HAP-1 (cell line): ENCODE results near the gene MBNL3.

Experiments used
- DNase-seq, 2 experiments: peaks; one replicate each; pipeline ENCODE4 v3.0.0-alpha.2; 2016 to 2020; ENCODE audit warnings: low spot score in 2 of 2
- H3K27me3 ChIP-seq: fragments of 250-450 bp; sonication (Bioruptor Pico); 2 replicates; pipeline ENCODE4 v1.5.1; 2020; ENCODE audit warnings: low read depth, mild to moderate bottlenecking, moderate library complexity
- H3K36me3 ChIP-seq: fragments of 250-450 bp; sonication (Bioruptor Pico); replicated peaks from 2 replicates; pipeline ENCODE4 v1.5.1; 2020; ENCODE audit warnings: mild to moderate bottlenecking
- H3K4me1 ChIP-seq: fragments of 250-450 bp; sonication (Bioruptor Pico); 2 replicates; pipeline ENCODE4 v1.5.1; 2020; ENCODE audit warnings: mild to moderate bottlenecking
- H3K4me3 ChIP-seq: fragments of 250-450 bp; sonication (Bioruptor Pico); 2 replicates; pipeline ENCODE4 v1.5.1; 2020; ENCODE audit warnings: mild to moderate bottlenecking, moderate library complexity
- H3K9me3 ChIP-seq: fragments of 250-450 bp; sonication (Bioruptor Pico); 2 replicates; pipeline ENCODE4 v1.5.1; 2020; ENCODE audit warnings: mild to moderate bottlenecking, moderate library complexity
- in situ Hi-C: fragments of 300-500 bp; cut with MboI; formaldehyde crosslinking; loops from 3 replicates; pipeline ENCODE4 v1.14.3; 2020; ENCODE audit warnings: low sequenced_read_pairs, inconsistent platforms, mixed read lengths

MBNL3 gene, protein sequence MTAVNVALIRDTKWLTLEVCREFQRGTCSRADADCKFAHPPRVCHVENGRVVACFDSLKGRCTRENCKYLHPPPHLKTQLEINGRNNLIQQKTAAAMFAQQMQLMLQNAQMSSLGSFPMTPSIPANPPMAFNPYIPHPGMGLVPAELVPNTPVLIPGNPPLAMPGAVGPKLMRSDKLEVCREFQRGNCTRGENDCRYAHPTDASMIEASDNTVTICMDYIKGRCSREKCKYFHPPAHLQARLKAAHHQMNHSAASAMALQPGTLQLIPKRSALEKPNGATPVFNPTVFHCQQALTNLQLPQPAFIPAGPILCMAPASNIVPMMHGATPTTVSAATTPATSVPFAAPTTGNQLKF

GRCh38 chrX:132488819-132489577 is at the start of gene MBNL3:
TSS of gene MBNL3 (minus strand) at chrX:132489038. CDS start at chrX:132439611, 49,427 bp downstream.
- Histone ChIP-seq H3K4me3 (peak within 1 kb of the TSS; percentile 45), H3K27me3 (no peaks in the 10 kb centered on the region), H3K36me3 (no peaks in the 10 kb centered on the region), H3K9me3 (no peaks in the 10 kb centered on the region), H3K4me1 (peaks cover 29% of the 10 kb centered on the region)
- peak; percentile 64 to 82 for DNase-seq
- in situ Hi-C loops: no loop called here

GRCh38 chrX:132533409-132533808 is 44.6 kb upstream of the MBNL3 start:
- H3K9me3 ChIP-seq: no peaks in the 10 kb centered on the region
- DNase-seq: no peak

DNA sequence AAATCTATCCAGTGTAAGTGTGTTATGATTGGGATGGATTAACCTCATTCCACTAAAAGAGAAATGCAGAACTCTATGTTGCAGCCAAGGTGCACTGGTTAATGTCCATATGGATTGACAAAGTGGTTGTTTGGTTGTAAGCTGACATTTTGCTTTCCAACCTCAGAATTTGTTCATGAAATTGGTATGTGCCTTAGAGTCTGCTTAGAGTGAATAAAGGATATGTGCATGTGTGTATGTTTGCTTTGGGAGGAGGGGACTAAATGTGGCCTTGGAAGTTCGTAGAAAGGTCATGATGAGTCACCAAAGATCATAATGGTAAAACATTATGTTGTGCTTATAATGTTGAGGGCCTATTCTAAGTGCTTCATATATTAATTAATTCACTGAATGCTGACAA is 44.1 kb upstream of the MBNL3 start:
- in situ Hi-C loops: no loop called here
- H3K9me3 ChIP-seq: no peaks in the 10 kb centered on the region
- no peaks in the 10 kb centered on the region for H3K4me1 ChIP-seq
- H3K36me3 ChIP-seq: no peaks in the 10 kb centered on the region
- no peak overlapping the region for H3K4me3 ChIP-seq
- H3K27me3 ChIP-seq: peaks cover 3% of the 10 kb centered on the region; the same call in 1 of the 2 replicates
- no peak for DNase-seq

More at GRCh38 chrX:132533409-132533808, 44.6 kb upstream of the MBNL3 start:
- Histone ChIP-seq H3K36me3 (no peaks in the 10 kb centered on the region), H3K4me1 (no peaks in the 10 kb centered on the region), H3K27me3 (peaks cover 3% of the 10 kb centered on the region; the same call in 1 of the 2 replicates), H3K4me3 (no peak overlapping the region)
- in situ Hi-C loops: no loop called here

DNA sequence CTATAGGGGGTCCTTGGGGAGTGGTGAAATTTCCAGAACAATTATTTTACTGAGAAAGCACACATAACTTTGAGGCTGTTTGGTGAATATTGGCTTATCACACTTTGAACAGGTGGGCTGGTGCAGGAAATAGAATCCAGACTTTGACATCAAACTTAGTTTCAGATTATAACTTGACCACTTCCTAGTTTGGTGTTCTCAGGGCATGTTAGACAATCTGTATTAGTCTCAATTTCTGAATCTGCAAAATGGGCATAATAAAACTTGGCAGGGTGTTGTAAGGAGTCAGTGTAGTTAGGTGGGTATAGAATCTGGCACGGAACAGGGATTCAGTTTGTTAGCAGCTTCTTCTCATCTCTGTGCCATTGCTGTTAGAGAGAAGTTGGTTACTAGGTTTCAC is 43.3 kb upstream of the MBNL3 start:
- H3K9me3 ChIP-seq: no peaks in the 10 kb centered on the region
- peaks cover 5% of the 10 kb centered on the region; the same call in 1 of the 2 replicates for H3K27me3 ChIP-seq
- in situ Hi-C loops: no loop called here
- no peaks in the 10 kb centered on the region for H3K36me3 ChIP-seq
- no peak overlapping the region for H3K4me3 ChIP-seq
- DNase-seq: no peak
- no peaks in the 10 kb centered on the region for H3K4me1 ChIP-seq

DNA sequence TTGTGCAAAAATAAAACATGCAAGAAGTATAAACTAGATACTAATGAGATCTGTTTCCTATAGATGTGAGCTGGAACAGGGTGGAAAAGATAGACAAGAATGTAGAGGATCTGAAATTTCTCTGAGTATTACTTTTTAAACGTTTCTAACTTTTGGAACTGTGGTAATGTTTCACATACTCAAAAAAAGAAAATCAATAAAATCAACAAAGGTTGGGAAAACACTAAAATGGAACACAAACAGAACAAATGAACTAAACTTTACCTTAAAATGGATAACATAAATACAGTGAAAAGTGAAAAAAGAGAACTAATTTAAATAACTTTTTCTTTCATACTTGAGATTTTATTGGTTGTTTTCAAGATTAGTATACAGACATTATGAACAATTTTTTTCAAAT is 32.0 kb upstream of the MBNL3 start:
- H3K4me3 ChIP-seq: no peak overlapping the region
- DNase-seq: no peak
- peaks cover 4% of the 10 kb centered on the region; the same call in 1 of the 2 replicates for H3K27me3 ChIP-seq
- in situ Hi-C loops: no loop called here
- H3K4me1 ChIP-seq: peaks cover 6% of the 10 kb centered on the region; the same call in 1 of the 2 replicates
- no peaks in the 10 kb centered on the region for H3K36me3 ChIP-seq
- no peaks in the 10 kb centered on the region for H3K9me3 ChIP-seq

DNA sequence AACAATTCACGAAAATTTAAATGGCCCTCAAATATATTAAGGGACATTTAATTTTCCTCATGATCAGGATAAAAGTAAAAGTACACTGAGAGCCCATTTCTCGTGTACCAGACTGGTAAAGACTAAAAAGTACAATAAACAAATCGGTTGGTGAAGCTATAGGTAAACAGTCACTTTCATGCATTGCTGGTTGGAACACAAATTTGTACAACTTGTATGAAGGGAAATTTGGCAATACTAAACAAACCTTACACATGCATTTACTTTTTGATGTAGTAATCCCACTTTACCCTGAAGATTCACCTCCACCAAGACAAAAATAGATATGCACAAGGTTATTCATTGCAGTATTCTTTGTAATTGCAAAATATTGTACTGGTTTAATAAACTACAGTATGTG is 31.4 kb upstream of the MBNL3 start:
- no peak for DNase-seq

DNA sequence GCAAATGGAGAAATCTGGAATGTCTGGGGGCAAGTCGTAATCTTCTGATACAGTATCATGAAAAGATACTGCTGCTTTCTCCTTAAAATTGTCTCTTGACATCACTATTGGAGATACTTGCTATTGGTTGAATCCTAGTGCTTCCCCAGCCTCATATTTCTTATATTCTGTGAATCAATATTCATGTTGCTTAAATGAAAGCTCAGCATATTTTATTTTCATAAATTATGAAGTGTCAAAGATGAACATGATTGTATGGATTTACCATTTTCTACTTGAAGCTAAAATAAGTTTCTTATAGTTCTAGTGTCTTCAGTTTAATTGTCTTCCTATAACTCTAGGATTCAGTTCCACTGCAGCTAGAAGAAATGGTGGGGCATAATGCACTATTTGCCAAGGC is 29.6 kb upstream of the MBNL3 start:
- in situ Hi-C loops: no loop called here

More for the DNA sequence above, 31.4 kb upstream of the MBNL3 start:
- Histone ChIP-seq H3K4me1 (peaks cover 6% of the 10 kb centered on the region; the same call in 1 of the 2 replicates), H3K4me3 (no peak overlapping the region), H3K36me3 (no peaks in the 10 kb centered on the region), H3K27me3 (peaks cover under 1% of the 10 kb centered on the region; the same call in 1 of the 2 replicates), H3K9me3 (no peaks in the 10 kb centered on the region)
- in situ Hi-C loops: no loop called here

DNA sequence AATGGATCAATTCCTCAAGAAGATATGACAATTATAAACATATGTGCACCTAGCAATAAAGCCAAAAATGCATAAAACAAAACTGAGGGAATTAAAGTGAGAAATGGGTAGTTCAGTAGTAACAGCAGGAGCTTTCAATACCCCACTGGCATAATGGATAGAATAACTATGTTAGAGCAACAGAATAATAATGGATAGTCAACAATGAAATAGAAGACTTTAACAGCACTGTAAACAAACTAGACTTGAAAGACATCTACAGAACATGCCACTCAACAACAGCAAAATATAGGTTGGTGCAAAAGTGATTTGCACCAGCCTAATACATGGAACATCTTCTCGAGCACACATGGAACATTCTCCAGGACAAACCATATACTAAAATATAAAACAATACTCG is 20.0 kb upstream of the MBNL3 start:
- Histone ChIP-seq H3K27me3 (peaks cover 3% of the 10 kb centered on the region; the same call in 1 of the 2 replicates), H3K4me3 (no peak overlapping the region), H3K4me1 (no peaks in the 10 kb centered on the region), H3K36me3 (no peaks in the 10 kb centered on the region), H3K9me3 (no peaks in the 10 kb centered on the region)
- no peak for DNase-seq
- in situ Hi-C loops: no loop called here

More for the DNA sequence above, 29.6 kb upstream of the MBNL3 start:
- no peak for DNase-seq
- Histone ChIP-seq H3K4me3 (no peak overlapping the region), H3K9me3 (no peaks in the 10 kb centered on the region), H3K36me3 (no peaks in the 10 kb centered on the region), H3K27me3 (no peaks in the 10 kb centered on the region), H3K4me1 (peaks cover 6% of the 10 kb centered on the region; the same call in 1 of the 2 replicates)

- peak in 1 of 2 experiments; percentile 11 for DNase-seq
These were observed 16.3 kb upstream of the MBNL3 start for GRCh38 chrX:132505116-132505515.

DNA sequence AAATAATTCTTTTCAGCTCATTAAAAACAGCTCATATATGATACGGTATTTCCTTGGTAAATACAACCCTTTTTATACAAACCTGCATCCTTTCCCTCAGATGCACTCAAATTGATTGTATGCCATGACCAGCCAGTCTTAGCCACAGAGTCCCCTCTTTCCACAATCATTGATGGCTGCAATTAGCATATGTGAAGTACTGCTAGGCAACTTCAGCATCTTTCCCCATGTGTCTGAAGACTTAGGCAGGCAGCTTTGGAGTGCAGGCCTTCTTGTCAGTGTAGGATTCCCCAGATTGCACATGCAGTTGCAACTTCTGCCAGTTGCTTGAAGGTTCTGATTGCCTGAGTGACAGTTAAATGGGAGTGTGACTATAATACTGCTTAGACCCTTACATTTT is 15.6 kb upstream of the MBNL3 start:
- Histone ChIP-seq H3K36me3 (no peaks in the 10 kb centered on the region), H3K4me1 (peaks cover 13% of the 10 kb centered on the region; the same call in 1 of the 2 replicates), H3K9me3 (no peaks in the 10 kb centered on the region), H3K27me3 (no peaks in the 10 kb centered on the region; the same call in 1 of the 2 replicates), H3K4me3 (no peak overlapping the region)
- in situ Hi-C loops: no loop called here
- DNase-seq: peak in 1 of 2 experiments; percentile 17

More at GRCh38 chrX:132505116-132505515, 16.3 kb upstream of the MBNL3 start:
- Histone ChIP-seq H3K36me3 (no peaks in the 10 kb centered on the region), H3K9me3 (no peaks in the 10 kb centered on the region), H3K27me3 (no peaks in the 10 kb centered on the region; the same call in 1 of the 2 replicates), H3K4me1 (peaks cover 13% of the 10 kb centered on the region; the same call in 1 of the 2 replicates), H3K4me3 (no peak overlapping the region)
- in situ Hi-C loops: no loop called here

GRCh38 chrX:132501606-132502005 is 12.8 kb upstream of the MBNL3 start:
- in situ Hi-C loops: no loop called here
- DNase-seq: no peak
- H3K36me3 ChIP-seq: no peaks in the 10 kb centered on the region
- H3K9me3 ChIP-seq: no peaks in the 10 kb centered on the region
- H3K4me3 ChIP-seq: no peak overlapping the region
- peaks cover 22% of the 10 kb centered on the region for H3K4me1 ChIP-seq
- H3K27me3 ChIP-seq: no peaks in the 10 kb centered on the region

GRCh38 chrX:132497432-132497831 is 8.6 kb upstream of the MBNL3 start:
- H3K36me3 ChIP-seq: no peaks in the 10 kb centered on the region
- no peaks in the 10 kb centered on the region for H3K9me3 ChIP-seq
- DNase-seq: peak; percentile 41 to 51
- H3K4me3 ChIP-seq: no peak overlapping the region
- H3K27me3 ChIP-seq: no peaks in the 10 kb centered on the region
- in situ Hi-C loops: no loop called here
- peaks cover 20% of the 10 kb centered on the region for H3K4me1 ChIP-seq

DNA sequence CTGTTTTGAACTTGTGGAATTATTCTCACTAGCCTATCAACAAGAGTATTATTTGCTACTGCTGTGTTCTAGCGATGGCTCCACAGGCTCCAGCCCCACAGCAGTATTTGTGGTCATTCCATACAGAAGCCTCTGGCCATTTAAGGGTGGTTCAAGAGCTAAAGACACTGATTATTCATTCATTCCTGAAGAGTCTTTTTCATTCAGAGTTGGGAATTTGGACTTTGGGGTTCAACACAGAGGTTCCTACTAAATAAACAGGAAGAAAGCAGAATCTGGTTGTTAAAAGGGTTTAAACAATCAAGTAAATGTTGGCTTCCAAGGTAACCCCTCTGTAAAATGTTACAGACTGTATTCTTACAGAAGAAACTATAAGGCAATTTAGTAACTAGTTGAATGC is 4.3 kb upstream of the MBNL3 start:
- in situ Hi-C loops: no loop called here
- no peak for DNase-seq

DNA sequence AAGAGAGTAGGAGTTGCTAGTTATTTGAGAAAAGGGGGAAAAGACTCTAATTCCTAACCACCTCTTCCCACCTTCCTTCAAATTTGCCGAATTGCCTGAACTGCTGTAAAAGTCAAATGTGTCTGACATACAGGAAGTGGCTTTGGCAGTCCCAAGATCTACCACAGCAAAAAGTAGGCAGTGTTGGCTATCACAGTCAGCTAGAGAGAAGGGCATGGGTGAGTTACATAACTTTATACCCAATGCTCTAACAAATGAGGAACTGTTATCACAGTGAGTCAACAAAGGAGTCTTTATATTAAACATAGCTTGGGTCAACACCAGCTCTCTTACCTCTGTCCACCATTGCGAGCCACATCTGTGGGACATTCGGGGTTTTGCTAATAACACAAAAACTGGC is 2.4 kb upstream of the MBNL3 start:
- Histone ChIP-seq H3K36me3 (no peaks in the 10 kb centered on the region), H3K4me1 (peaks cover 26% of the 10 kb centered on the region), H3K9me3 (no peaks in the 10 kb centered on the region), H3K4me3 (no peak overlapping the region), H3K27me3 (no peaks in the 10 kb centered on the region)
- no peak for DNase-seq
- in situ Hi-C loops: no loop called here

More for the DNA sequence above, 4.3 kb upstream of the MBNL3 start:
- Histone ChIP-seq H3K27me3 (no peaks in the 10 kb centered on the region), H3K4me3 (no peak overlapping the region), H3K36me3 (no peaks in the 10 kb centered on the region), H3K9me3 (no peaks in the 10 kb centered on the region), H3K4me1 (peaks cover 20% of the 10 kb centered on the region)
